Upper lobe of right lung (tissue), 1 donor: ENCODE data around the gene YBX2. TPM values are rescaled to one million over a fixed set of nuclear protein-coding genes. Genes with fewer than 3 reads are reported as not detected.
A peak's percentile ranks its signal among the peaks of the same experiment; 100 is the strongest.

Experiments
- ATAC-seq: fragments of 200-7000 bp; cut with Tn5 transposase; one replicate; pipeline ENCODE4 v1.9.1; 2020; ENCODE audit warnings: mild to moderate bottlenecking, moderate library complexity
- DNase-seq: peaks from one replicate; pipeline ENCODE4 v3.0.0-alpha.2; 2020
- H3K27ac ChIP-seq: fragments of 200-600 bp; one replicate; pipeline ENCODE4 v1.8.0; 2022
- H3K27me3 ChIP-seq: fragments of 200-600 bp; one replicate; pipeline ENCODE4 v1.8.0; 2022; ENCODE audit warnings: mild to moderate bottlenecking
- H3K36me3 ChIP-seq: fragments of 200-600 bp; one replicate; pipeline ENCODE4 v1.8.0; 2022
- H3K4me1 ChIP-seq: fragments of 200-600 bp; one replicate; pipeline ENCODE4 v1.8.0; 2022
- H3K4me3 ChIP-seq: fragments of 200-600 bp; one replicate; pipeline ENCODE4 v1.8.0; 2022; ENCODE audit warnings: mild to moderate bottlenecking
- H3K9me3 ChIP-seq: fragments of 200-600 bp; one replicate; pipeline ENCODE4 v1.8.0; 2022
- intact Hi-C: fragments of 100-400 bp; cut with DNase I; formaldehyde crosslinking; loops from one replicate; pipeline ENCODE4 v1.11.0; 2022
- total RNA-seq: library from RNA; stranded (reverse); fragmentation: NEBNext Ultra II Directional; extraction: Animal tissue kit (Norgen Biotek cat#: 25700); gene quantifications from one replicate; pipeline ENCODE4 v1.2.1, GENCODE V29; 2021
- TF ChIP-seq, protein P1 (sequence below): fragments of 200-600 bp; IDR thresholded peaks from one replicate; pipeline ENCODE4 v1.8.0; 2022; ENCODE audit warnings: antibody characterized with exemption
- donor health status: DM: no; HTN: yes; CAD: no; lungs with severe emphysema.

The YBX2 gene
- total RNA-seq, 1 donor from 2014 or later: not detected

DNA sequence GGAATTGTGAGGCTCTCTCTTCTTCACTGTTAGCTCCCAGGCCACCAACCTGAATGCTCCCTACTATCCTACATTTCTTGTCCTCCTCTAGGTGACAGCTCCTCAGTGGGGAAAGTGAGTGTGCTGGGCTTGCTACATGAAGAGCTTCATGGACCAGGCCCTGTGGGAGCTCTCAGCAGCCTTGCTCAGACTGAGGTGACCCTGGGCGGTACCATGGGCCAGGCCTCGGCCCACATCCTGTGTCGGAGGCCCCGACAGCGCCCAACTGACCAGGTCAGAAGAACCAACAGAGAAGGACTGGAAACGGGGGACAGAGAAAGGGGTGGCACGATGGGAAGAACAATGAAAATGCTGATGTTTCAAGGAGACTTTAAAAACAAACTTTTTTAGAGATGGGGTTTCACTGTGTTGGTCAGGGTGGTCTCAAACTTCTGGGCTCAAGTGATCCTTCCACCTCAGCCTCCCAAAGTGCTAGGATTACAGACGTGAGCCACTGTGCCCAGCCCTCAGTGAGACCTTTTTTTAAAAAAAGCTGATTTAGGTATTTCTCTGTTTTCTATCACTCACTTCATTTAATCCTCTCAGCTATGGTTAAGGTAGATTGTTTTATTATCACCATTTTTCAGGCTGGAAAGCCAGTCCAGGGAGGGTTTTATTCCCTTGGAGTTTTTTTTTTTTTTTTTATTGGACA is 37.5 kb downstream of the YBX2 start:
- H3K36me3 ChIP-seq: peaks cover 50% of the 10 kb centered on the region
- DNase-seq: no peak

GRCh38 chr17:7254511-7254910 is 39.9 kb downstream of the YBX2 start:
- ATAC-seq (no peak), DNase-seq (no peak)
- no peak overlapping the region for H3K27ac ChIP-seq
- H3K36me3 ChIP-seq: peaks cover 50% of the 10 kb centered on the region
- H3K9me3 ChIP-seq: no peaks in the 10 kb centered on the region
- no peaks in the 10 kb centered on the region for H3K27me3 ChIP-seq
- intact Hi-C loops: no loop called here
- no peak overlapping the region for H3K4me3 ChIP-seq
- TF ChIP-seq, protein P1, sequence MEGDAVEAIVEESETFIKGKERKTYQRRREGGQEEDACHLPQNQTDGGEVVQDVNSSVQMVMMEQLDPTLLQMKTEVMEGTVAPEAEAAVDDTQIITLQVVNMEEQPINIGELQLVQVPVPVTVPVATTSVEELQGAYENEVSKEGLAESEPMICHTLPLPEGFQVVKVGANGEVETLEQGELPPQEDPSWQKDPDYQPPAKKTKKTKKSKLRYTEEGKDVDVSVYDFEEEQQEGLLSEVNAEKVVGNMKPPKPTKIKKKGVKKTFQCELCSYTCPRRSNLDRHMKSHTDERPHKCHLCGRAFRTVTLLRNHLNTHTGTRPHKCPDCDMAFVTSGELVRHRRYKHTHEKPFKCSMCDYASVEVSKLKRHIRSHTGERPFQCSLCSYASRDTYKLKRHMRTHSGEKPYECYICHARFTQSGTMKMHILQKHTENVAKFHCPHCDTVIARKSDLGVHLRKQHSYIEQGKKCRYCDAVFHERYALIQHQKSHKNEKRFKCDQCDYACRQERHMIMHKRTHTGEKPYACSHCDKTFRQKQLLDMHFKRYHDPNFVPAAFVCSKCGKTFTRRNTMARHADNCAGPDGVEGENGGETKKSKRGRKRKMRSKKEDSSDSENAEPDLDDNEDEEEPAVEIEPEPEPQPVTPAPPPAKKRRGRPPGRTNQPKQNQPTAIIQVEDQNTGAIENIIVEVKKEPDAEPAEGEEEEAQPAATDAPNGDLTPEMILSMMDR: no peak
- H3K4me1 ChIP-seq: peaks cover 26% of the 10 kb centered on the region

More for the DNA sequence above, 37.5 kb downstream of the YBX2 start:
- intact Hi-C loops: no loop called here
- no peak overlapping the region for H3K27ac ChIP-seq
- no peak overlapping the region for H3K4me3 ChIP-seq
- no peak for ATAC-seq
- no peaks in the 10 kb centered on the region for H3K27me3 ChIP-seq
- no peaks in the 10 kb centered on the region for H3K9me3 ChIP-seq
- TF ChIP-seq, protein P1: no peak
- peaks cover 24% of the 10 kb centered on the region for H3K4me1 ChIP-seq

DNA sequence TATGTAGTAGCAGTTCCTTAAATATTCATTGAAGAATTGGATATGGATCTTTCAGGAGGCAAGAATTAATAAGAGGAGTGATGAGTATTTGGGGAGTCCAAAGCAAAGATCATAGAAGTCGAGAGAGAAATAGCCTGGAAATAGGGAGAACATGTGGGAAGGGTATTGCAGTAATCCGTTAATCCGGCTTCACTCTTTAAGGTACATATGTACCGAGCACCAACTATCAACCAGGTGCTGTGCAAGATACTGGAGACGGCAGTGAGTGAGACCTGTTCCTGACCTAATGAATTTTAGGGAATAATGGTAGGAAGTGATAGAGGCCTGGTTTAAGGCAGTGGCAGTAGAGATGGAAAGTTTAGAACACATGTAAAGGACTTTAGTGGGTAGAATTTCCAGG is 41.4 kb downstream of the YBX2 start:
- Histone ChIP-seq H3K27ac (peak overlapping the region; percentile 99), H3K4me3 (peak overlapping the region; percentile 91), H3K4me1 (peaks cover 32% of the 10 kb centered on the region), H3K36me3 (peaks cover 41% of the 10 kb centered on the region), H3K9me3 (no peaks in the 10 kb centered on the region), H3K27me3 (no peaks in the 10 kb centered on the region)
- ATAC-seq: no peak
- intact Hi-C loops: no loop called here
- DNase-seq: no peak
- TF ChIP-seq, protein P1: no peak

- H3K4me1 ChIP-seq: peaks cover 32% of the 10 kb centered on the region
- TF ChIP-seq, protein P1: peak; percentile 34
- H3K27me3 ChIP-seq: no peaks in the 10 kb centered on the region
- H3K9me3 ChIP-seq: no peaks in the 10 kb centered on the region
- peak within 1 kb of the TSS; percentile 91 for H3K4me3 ChIP-seq
- DNase-seq (peak; percentile 97), ATAC-seq (peak; percentile 82)
- peaks cover 34% of the 10 kb centered on the region for H3K36me3 ChIP-seq
- peak within 1 kb of the TSS; percentile 99 for H3K27ac ChIP-seq
- intact Hi-C loops: no loop called here
These were observed 42.0 kb downstream of the YBX2 start, which contains the start of gene ELP5 for GRCh38 chr17:7252176-7253043. Gene ELP5 (plus strand): TSS chr17:7252215. CDS start chr17:7252551, 336 bp downstream.

GRCh38 chr17:7251661-7252175 is 42.7 kb downstream of the YBX2 start, which contains the start of gene CTDNEP1:
Gene CTDNEP1 (minus strand): TSS chr17:7251734. CDS start chr17:7251296, 438 bp downstream.
- intact Hi-C loops: no loop called here
- peak; percentile 92 for DNase-seq
- no peaks in the 10 kb centered on the region for H3K9me3 ChIP-seq
- peaks cover 32% of the 10 kb centered on the region for H3K36me3 ChIP-seq
- peak within 1 kb of the TSS; percentile 99 for H3K27ac ChIP-seq
- peak within 1 kb of the TSS; percentile 91 for H3K4me3 ChIP-seq
- H3K4me1 ChIP-seq: peaks cover 32% of the 10 kb centered on the region
- H3K27me3 ChIP-seq: no peaks in the 10 kb centered on the region
- TF ChIP-seq, protein P1: no peak
- peak; percentile 92 for ATAC-seq
